Vagina (tissue), 2 donors: ENCODE data around the gene NTNG1.

ENCODE experiments used
- POLR2A ChIP-seq, 2 donors: fragments of 450-650 bp; IDR thresholded peaks; one replicate each; pipeline ENCODE4 v1.6.1; 2017; ENCODE audit warnings: antibody characterized with exemption in 2 of 2, mild to moderate bottlenecking in 2 of 2, moderate library complexity in 2 of 2
- TF ChIP-seq, protein P1 (sequence below), 3 experiments: fragments of 450-650 bp in 2 of 3; fragments of 200-600 bp in 1 of 3; sonication (generic) in 1 of 3; IDR thresholded peaks; one replicate each; pipeline ENCODE4 v1.5.1; 2017 to 2019; ENCODE audit warnings: antibody characterized with exemption in 3 of 3, mild to moderate bottlenecking in 2 of 3, moderate library complexity in 2 of 3

DNA sequence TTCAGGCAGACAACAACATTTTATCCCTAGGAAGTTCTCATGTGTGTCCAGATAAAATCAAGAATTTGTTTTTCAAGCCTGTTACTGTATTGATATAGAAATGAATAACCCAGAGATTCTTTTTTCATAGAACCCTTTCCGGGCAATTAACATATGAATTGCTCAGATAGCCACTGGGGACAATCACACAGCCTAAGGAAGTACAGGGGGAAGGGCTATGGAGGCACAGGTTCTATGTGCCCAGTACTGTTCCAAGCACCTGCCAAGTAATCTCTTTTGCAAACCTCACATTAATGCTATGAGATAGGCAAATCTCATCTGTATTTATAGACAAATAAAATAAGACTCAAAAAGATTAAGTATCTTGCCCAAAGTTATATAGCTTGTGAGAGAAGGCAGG lies 84.9 kb downstream of the NTNG1 start:
- TF ChIP-seq, protein P1, sequence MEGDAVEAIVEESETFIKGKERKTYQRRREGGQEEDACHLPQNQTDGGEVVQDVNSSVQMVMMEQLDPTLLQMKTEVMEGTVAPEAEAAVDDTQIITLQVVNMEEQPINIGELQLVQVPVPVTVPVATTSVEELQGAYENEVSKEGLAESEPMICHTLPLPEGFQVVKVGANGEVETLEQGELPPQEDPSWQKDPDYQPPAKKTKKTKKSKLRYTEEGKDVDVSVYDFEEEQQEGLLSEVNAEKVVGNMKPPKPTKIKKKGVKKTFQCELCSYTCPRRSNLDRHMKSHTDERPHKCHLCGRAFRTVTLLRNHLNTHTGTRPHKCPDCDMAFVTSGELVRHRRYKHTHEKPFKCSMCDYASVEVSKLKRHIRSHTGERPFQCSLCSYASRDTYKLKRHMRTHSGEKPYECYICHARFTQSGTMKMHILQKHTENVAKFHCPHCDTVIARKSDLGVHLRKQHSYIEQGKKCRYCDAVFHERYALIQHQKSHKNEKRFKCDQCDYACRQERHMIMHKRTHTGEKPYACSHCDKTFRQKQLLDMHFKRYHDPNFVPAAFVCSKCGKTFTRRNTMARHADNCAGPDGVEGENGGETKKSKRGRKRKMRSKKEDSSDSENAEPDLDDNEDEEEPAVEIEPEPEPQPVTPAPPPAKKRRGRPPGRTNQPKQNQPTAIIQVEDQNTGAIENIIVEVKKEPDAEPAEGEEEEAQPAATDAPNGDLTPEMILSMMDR (IDR thresholded peaks at IDR 0.05): no peak
- no peak for TF ChIP-seq POLR2A (IDR thresholded peaks at IDR 0.05)
